KOPT-K1 (cell line): ENCODE data around the gene PHF23.

Source experiments
- H3K27ac ChIP-seq: fragments of 200-600 bp; sonication (generic); 2 replicates; pipeline ENCODE4 v1.5.1; 2016; ENCODE audit warnings: antibody characterized with exemption, mild to moderate bottlenecking, low read depth, low read length; ENCODE audit not compliant: poor library complexity, severe bottlenecking
- H3K36me3 ChIP-seq: fragments of 200-600 bp; sonication (generic); 2 replicates; pipeline ENCODE4 v1.5.1; 2017; ENCODE audit warnings: antibody characterized with exemption, mild to moderate bottlenecking, low read length, moderate library complexity; ENCODE audit not compliant: insufficient read depth
- H3K9me3 ChIP-seq: fragments of 200-600 bp; sonication (generic); 2 replicates; pipeline ENCODE4 v1.5.1; 2017; ENCODE audit warnings: antibody characterized with exemption, low read length, mild to moderate bottlenecking; ENCODE audit not compliant: insufficient read depth, poor library complexity, severe bottlenecking

PHF23 gene

GRCh38 chr17:7235693-7236665 is 3.3 kb downstream of the PHF23 start:
- Histone ChIP-seq H3K9me3 (no peaks in the 10 kb centered on the region), H3K36me3 (peaks cover 40% of the 10 kb centered on the region), H3K27ac (no peak overlapping the region)

GRCh38 chr17:7234083-7234951 is 4.9 kb downstream of the PHF23 start, which contains the start of gene DVL2:
Gene DVL2, minus strand, starts transcription at chr17:7234517. Its CDS starts 255 bp downstream, at chr17:7234262.
- Histone ChIP-seq H3K36me3 (peaks cover 46% of the 10 kb centered on the region), H3K9me3 (no peaks in the 10 kb centered on the region), H3K27ac (peak within 1 kb of the TSS; percentile 82)

GRCh38 chr17:7233701-7234082 is 5.6 kb downstream of the PHF23 start:
- Histone ChIP-seq H3K36me3 (peaks cover 53% of the 10 kb centered on the region), H3K9me3 (no peaks in the 10 kb centered on the region)

GRCh38 chr17:7232114-7232513 is 7.1 kb downstream of the PHF23 start:
- Histone ChIP-seq H3K27ac (no peak overlapping the region), H3K9me3 (no peaks in the 10 kb centered on the region), H3K36me3 (peaks cover 65% of the 10 kb centered on the region)

More at GRCh38 chr17:7233701-7234082, 5.6 kb downstream of the PHF23 start:
- peak overlapping the region; percentile 82 for H3K27ac ChIP-seq

GRCh38 chr17:7229504-7229903 is 9.8 kb downstream of the PHF23 start:
- H3K27ac ChIP-seq: no peak overlapping the region
- H3K9me3 ChIP-seq: no peaks in the 10 kb centered on the region
- H3K36me3 ChIP-seq: peaks cover 67% of the 10 kb centered on the region

GRCh38 chr17:7228920-7229319 is 10.3 kb downstream of the PHF23 start:
- no peaks in the 10 kb centered on the region for H3K9me3 ChIP-seq
- H3K36me3 ChIP-seq: peaks cover 73% of the 10 kb centered on the region
- no peak overlapping the region for H3K27ac ChIP-seq

GRCh38 chr17:7226721-7227710 is 12.2 kb downstream of the PHF23 start:
- Histone ChIP-seq H3K9me3 (no peaks in the 10 kb centered on the region), H3K36me3 (peaks cover 92% of the 10 kb centered on the region), H3K27ac (no peak overlapping the region)

GRCh38 chr17:7225711-7226331 is 13.4 kb downstream of the PHF23 start:
- H3K27ac ChIP-seq: no peak overlapping the region
- H3K36me3 ChIP-seq: peaks cover 91% of the 10 kb centered on the region
- no peaks in the 10 kb centered on the region for H3K9me3 ChIP-seq

- Histone ChIP-seq H3K27ac (no peak overlapping the region), H3K36me3 (peaks cover 79% of the 10 kb centered on the region), H3K9me3 (no peaks in the 10 kb centered on the region)
These were observed 14.6 kb downstream of the PHF23 start for GRCh38 chr17:7224661-7225111.

- Histone ChIP-seq H3K27ac (no peak overlapping the region), H3K36me3 (peaks cover 74% of the 10 kb centered on the region)
These were observed 15.1 kb downstream of the PHF23 start for GRCh38 chr17:7224110-7224509.

GRCh38 chr17:7223375-7223774 is 15.9 kb downstream of the PHF23 start:
- Histone ChIP-seq H3K27ac (no peak overlapping the region), H3K36me3 (peaks cover 66% of the 10 kb centered on the region), H3K9me3 (no peaks in the 10 kb centered on the region)

More at GRCh38 chr17:7224110-7224509, 15.1 kb downstream of the PHF23 start:
- no peaks in the 10 kb centered on the region for H3K9me3 ChIP-seq

GRCh38 chr17:7222972-7223292 is 16.3 kb downstream of the PHF23 start:
- no peaks in the 10 kb centered on the region for H3K9me3 ChIP-seq
- peaks cover 62% of the 10 kb centered on the region for H3K36me3 ChIP-seq
- H3K27ac ChIP-seq: no peak overlapping the region

- Histone ChIP-seq H3K27ac (no peak overlapping the region), H3K36me3 (peaks cover 56% of the 10 kb centered on the region), H3K9me3 (no peaks in the 10 kb centered on the region)
These were observed 16.9 kb downstream of the PHF23 start for GRCh38 chr17:7222093-7222971.
